HG03565 (cell line): Measurements from ENCODE around the gene CHSY1.
"Not testable (repeated sequence)": the region's sequence is repeated elsewhere in the genome, so short reads cannot be mapped to it uniquely, and the experiment has no call there.

Source experiments
- ATAC-seq: cut with Tn5 transposase; IDR thresholded peaks from one replicate; pipeline ENCODE4 v1.9.1; 2021; ENCODE audit warnings: mild to moderate bottlenecking, moderate library complexity; ENCODE audit not compliant: unreplicated experiment

CHSY1 gene

GRCh38 chr15:101251830-101252820 lies at the start of gene CHSY1:
TSS of gene CHSY1 (minus strand) at chr15:101252048. CDS start at chr15:101251456, 592 bp downstream.
- ATAC-seq: peak; percentile 70

GRCh38 chr15:101296418-101297405 lies 44.9 kb upstream of the CHSY1 start:
- no peak for ATAC-seq

GRCh38 chr15:101295607-101296161 lies 43.8 kb upstream of the CHSY1 start:
- no peak for ATAC-seq

- peak; percentile 76 for ATAC-seq
Observed at GRCh38 chr15:101294731-101295606, 43.1 kb upstream of the CHSY1 start, which contains the start of gene SNRPA1. TSS of gene SNRPA1 (minus strand) at chr15:101295248. CDS start at chr15:101295178, 70 bp downstream.

GRCh38 chr15:101293122-101293521 lies 41.3 kb upstream of the CHSY1 start:
- ATAC-seq: no peak

GRCh38 chr15:101288905-101289513 lies 37.2 kb upstream of the CHSY1 start:
- ATAC-seq: no peak

- not testable (repeated sequence) for ATAC-seq
Observed at GRCh38 chr15:101287342-101287741, 35.5 kb upstream of the CHSY1 start.

- no peak for ATAC-seq
Observed at GRCh38 chr15:101286471-101287114, 34.7 kb upstream of the CHSY1 start.

GRCh38 chr15:101283931-101284330 lies 32.1 kb upstream of the CHSY1 start:
- ATAC-seq: no peak

GRCh38 chr15:101280007-101280406 lies 28.2 kb upstream of the CHSY1 start:
- no peak for ATAC-seq

- ATAC-seq: no peak
Observed at GRCh38 chr15:101277943-101278564, 26.2 kb upstream of the CHSY1 start.

- ATAC-seq: peak; percentile 79
Observed at GRCh38 chr15:101277038-101277822, 25.4 kb upstream of the CHSY1 start, which contains the start of gene SELENOS. TSS of gene SELENOS (minus strand) at chr15:101277485. CDS start at chr15:101277417, 68 bp downstream.

GRCh38 chr15:101276501-101277037 lies 24.7 kb upstream of the CHSY1 start:
- ATAC-seq: no peak

- peak; percentile 35 for ATAC-seq
Observed at GRCh38 chr15:101275018-101275417, 23.2 kb upstream of the CHSY1 start.

GRCh38 chr15:101273534-101273933 lies 21.7 kb upstream of the CHSY1 start:
- ATAC-seq: no peak

GRCh38 chr15:101272584-101272983 lies 20.7 kb upstream of the CHSY1 start:
- no peak for ATAC-seq
